GM20431 (cell line): ENCODE data around the gene UBC.

Experiments
- in situ Hi-C: fragments of 300-500 bp; cut with MseI, MboI; formaldehyde crosslinking; loops from one replicate; pipeline ENCODE4 v1.15.0; 2020; ENCODE audit warnings: low sequenced_read_pairs; ENCODE audit not compliant: unreplicated experiment

UBC gene

GRCh38 chr12:124867401-124867930 is 47.0 kb downstream of the UBC start:
- in situ Hi-C loops, result no loop called here

GRCh38 chr12:124866883-124867400 is 47.5 kb downstream of the UBC start:
- in situ Hi-C loops, result no loop called here

GRCh38 chr12:124866195-124866882 is 48.1 kb downstream of the UBC start:
- in situ Hi-C loops, result no loop called here

- in situ Hi-C loops, result no loop called here
These were observed 48.7 kb downstream of the UBC start for GRCh38 chr12:124865728-124866127.

- in situ Hi-C loops, result no loop called here
These were observed 50.1 kb downstream of the UBC start for GRCh38 chr12:124864326-124864752.

GRCh38 chr12:124863416-124864325 is 50.8 kb downstream of the UBC start, which contains the start of gene SCARB1:
Gene SCARB1 (minus strand): TSS chr12:124863864. CDS start chr12:124863720, 144 bp downstream.
- in situ Hi-C loops, result no loop called here

GRCh38 chr12:124862768-124863415 is 51.6 kb downstream of the UBC start:
- in situ Hi-C loops, result no loop called here

- in situ Hi-C loops, result no loop called here
These were observed 52.4 kb downstream of the UBC start for GRCh38 chr12:124861898-124862676.
